ENCODE data around the gene ITPR1.

DNA sequence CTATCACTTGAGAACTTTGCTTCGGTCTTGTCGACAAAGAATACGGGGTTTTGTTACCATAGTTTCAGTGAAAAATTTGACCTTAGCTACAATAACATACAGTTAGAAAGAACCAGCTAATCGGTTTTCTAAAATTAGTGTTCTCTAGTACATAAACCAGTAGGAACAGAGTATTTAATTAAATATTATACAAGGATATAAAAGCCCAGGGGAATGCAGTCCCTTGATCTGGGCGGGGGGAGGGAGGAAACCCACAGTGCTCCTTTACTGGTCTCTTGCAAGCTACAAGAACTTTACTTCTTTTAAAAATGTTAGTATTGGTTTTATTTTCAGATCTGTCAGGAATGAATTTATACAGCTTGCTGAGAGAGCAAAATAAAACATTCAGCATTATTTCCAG lies 41.8 kb downstream of the ITPR1 start:
- TF ChIP-seq, protein P1, sequence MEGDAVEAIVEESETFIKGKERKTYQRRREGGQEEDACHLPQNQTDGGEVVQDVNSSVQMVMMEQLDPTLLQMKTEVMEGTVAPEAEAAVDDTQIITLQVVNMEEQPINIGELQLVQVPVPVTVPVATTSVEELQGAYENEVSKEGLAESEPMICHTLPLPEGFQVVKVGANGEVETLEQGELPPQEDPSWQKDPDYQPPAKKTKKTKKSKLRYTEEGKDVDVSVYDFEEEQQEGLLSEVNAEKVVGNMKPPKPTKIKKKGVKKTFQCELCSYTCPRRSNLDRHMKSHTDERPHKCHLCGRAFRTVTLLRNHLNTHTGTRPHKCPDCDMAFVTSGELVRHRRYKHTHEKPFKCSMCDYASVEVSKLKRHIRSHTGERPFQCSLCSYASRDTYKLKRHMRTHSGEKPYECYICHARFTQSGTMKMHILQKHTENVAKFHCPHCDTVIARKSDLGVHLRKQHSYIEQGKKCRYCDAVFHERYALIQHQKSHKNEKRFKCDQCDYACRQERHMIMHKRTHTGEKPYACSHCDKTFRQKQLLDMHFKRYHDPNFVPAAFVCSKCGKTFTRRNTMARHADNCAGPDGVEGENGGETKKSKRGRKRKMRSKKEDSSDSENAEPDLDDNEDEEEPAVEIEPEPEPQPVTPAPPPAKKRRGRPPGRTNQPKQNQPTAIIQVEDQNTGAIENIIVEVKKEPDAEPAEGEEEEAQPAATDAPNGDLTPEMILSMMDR (conservative IDR thresholded peaks at IDR 0.05; ENCODE audit: low read length) = no peak
- TF ChIP-seq EZH2phosphoT487 (IDR thresholded peaks at IDR 0.05; ENCODE audit: borderline replicate concordance, low read depth, low read length) = no peak
